GM12878 (cell line): ENCODE measurements around the gene EPB42. TPM values are rescaled to one million over a fixed set of nuclear protein-coding genes. Genes with fewer than 3 reads are reported as not detected.

Experiments
- BHLHE40 ChIP-seq, 2 experiments: fragments of 450-650 bp in 1 of 2; IDR thresholded peaks; 2 replicates each; pipeline ENCODE4 v1.6.1; 2011 to 2017; ENCODE audit warnings: low read depth in 2 of 2, borderline replicate concordance in 1 of 2, improper control_type of control experiment in 1 of 2, low read length in 1 of 2, mild to moderate bottlenecking in 1 of 2
- CREM ChIP-seq: IDR thresholded peaks from 2 replicates; pipeline ENCODE4 v1.6.1; 2014; ENCODE audit warnings: antibody characterized with exemption, low read depth
- HDAC2 ChIP-seq: fragments of 200-600 bp; sonication (generic); IDR thresholded peaks from 2 replicates; pipeline ENCODE4 v1.6.1; 2017
- HDGF ChIP-seq: fragments of 450-650 bp; IDR thresholded peaks from 2 replicates; pipeline ENCODE4 v1.6.1; 2016; ENCODE audit warnings: antibody characterized with exemption
- MYB ChIP-seq: fragments of 150-350 bp; IDR thresholded peaks from 2 replicates; pipeline ENCODE4 v1.6.1; 2014; ENCODE audit warnings: mild to moderate bottlenecking, low read depth, low read length, borderline replicate concordance
- SMC3 ChIP-seq: IDR thresholded peaks from 2 replicates; pipeline ENCODE4 v1.6.1; 2011; ENCODE audit warnings: low read length, improper control_type of control experiment, borderline replicate concordance
- TARDBP ChIP-seq: IDR thresholded peaks from 2 replicates; pipeline ENCODE4 v1.6.1; 2016; ENCODE audit warnings: borderline replicate concordance
- YY1 ChIP-seq: IDR thresholded peaks from 2 replicates; pipeline ENCODE4 v1.6.1; 2011; ENCODE audit warnings: low read depth, mild to moderate bottlenecking, low read length
- polyA plus RNA-seq, 11 experiments: library from polyadenylated mRNA; depleted of rRNA in 4 of 11; unstranded in 6 of 11; stranded (reverse) in 5 of 11; fragments of >200 nt; fragmentation: Nextera tagmentation in 4 of 11; fragmentation: Illumina TruSeq in 1 of 11; extraction: Ambion mirVana in 4 of 11; extraction: Trizol in 1 of 11; gene quantifications; 1 replicate in 1 of 11; 2 replicates in 10 of 11; pipeline versions ENCODE4 v1.2.1 to v1.2.3, GENCODE V29; 2011 to 2016; ENCODE audit warnings: inconsistent platforms in 2 of 11, missing spikeins in 2 of 11, low read depth in 1 of 11
- total RNA-seq, 4 experiments: library from RNA; depleted of rRNA in 3 of 4; stranded (reverse); fragments of >200 nt in 3 of 4; fragmentation: Illumina TruSeq in 1 of 4; extraction: Trizol in 1 of 4; gene quantifications; 2 replicates each; pipeline versions ENCODE4 v1.2.1 to v1.2.3, GENCODE V29; 2013 to 2021
- TF ChIP-seq, protein P1 (sequence below): fragments of 450-650 bp; formaldehyde crosslinking; IDR thresholded peaks from 2 replicates; pipeline ENCODE4 v1.4.0; 2020; ENCODE audit warnings: mild to moderate bottlenecking, moderate library complexity
- TF ChIP-seq, protein P2 (sequence below): IDR thresholded peaks from 2 replicates; pipeline ENCODE4 v1.6.1; 2012; ENCODE audit warnings: improper control_type of control experiment, low read depth, low read length; ENCODE audit not compliant: insufficient replicate concordance
- TF ChIP-seq, protein P3 (sequence below): fragments of 450-650 bp; IDR thresholded peaks from 2 replicates; pipeline ENCODE4 v1.6.1; 2017; ENCODE audit warnings: mild to moderate bottlenecking

EPB42 gene
- total and polyA plus RNA-seq, 10 of the 15 experiments (the other 5 are each of a cell fraction or from before 2014, with no cell fraction given), result not detected

DNA sequence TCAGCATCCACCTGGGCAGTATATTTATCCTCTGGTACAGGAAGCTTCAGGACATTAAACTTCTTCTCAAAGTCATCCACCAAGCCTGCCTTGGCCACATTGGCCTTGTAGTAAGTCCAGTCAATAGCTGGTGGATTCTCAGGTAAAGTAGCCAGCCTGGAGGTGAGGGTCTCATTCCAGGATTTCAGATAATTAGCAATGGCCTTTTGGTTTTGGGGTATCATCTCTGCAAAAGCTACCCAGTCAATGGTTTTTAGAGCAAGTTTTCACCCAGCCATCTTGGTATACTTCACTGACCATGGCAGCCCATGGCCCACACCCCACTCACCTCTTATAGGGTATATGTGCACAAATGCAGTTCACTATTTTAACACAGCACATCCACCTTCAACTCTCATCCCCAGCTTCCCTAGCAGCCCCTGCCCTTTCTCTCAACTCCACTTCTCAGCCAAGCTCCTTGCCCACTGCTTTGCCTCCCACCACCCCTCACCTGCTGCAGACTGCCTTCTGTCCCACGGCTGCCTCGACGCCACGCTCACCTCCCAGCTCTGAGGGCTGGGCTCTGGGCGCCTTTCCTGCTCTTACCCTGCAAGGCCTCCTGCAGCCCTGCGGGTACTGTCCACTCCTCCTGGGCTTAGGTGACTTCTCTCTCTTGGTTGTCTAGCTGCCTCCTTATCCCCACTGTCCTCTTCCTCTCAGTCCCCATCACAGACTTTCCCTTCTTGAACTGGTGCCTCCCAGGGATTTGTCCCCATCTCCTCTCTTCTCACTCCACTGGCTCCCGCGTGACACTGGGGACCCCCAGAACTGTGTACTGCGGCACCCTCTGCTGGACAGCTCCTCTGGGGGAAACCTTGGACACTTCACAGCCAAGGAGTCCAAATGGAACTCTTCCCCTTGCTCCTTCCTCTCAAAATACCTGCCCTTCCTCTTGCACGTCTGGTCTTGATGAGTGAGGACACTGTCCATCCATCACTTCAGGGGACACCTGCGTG lies 47.6 kb upstream of the EPB42 start (continued):
- TF ChIP-seq, protein P1, sequence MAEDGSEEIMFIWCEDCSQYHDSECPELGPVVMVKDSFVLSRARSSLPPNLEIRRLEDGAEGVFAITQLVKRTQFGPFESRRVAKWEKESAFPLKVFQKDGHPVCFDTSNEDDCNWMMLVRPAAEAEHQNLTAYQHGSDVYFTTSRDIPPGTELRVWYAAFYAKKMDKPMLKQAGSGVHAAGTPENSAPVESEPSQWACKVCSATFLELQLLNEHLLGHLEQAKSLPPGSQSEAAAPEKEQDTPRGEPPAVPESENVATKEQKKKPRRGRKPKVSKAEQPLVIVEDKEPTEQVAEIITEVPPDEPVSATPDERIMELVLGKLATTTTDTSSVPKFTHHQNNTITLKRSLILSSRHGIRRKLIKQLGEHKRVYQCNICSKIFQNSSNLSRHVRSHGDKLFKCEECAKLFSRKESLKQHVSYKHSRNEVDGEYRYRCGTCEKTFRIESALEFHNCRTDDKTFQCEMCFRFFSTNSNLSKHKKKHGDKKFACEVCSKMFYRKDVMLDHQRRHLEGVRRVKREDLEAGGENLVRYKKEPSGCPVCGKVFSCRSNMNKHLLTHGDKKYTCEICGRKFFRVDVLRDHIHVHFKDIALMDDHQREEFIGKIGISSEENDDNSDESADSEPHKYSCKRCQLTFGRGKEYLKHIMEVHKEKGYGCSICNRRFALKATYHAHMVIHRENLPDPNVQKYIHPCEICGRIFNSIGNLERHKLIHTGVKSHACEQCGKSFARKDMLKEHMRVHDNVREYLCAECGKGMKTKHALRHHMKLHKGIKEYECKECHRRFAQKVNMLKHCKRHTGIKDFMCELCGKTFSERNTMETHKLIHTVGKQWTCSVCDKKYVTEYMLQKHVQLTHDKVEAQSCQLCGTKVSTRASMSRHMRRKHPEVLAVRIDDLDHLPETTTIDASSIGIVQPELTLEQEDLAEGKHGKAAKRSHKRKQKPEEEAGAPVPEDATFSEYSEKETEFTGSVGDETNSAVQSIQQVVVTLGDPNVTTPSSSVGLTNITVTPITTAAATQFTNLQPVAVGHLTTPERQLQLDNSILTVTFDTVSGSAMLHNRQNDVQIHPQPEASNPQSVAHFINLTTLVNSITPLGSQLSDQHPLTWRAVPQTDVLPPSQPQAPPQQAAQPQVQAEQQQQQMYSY (CRISPR knock-in tag), result no peak
- TF ChIP-seq SMC3, result peak; percentile 95
- peak in 1 of 2 experiments; percentile 19; a peak in 1 of 4 replicates for TF ChIP-seq BHLHE40 (IDR thresholded peaks at IDR 0.05; ENCODE audit: borderline replicate concordance in 1 of 2, low read depth in 2 of 2, low read length in 1 of 2)
- TF ChIP-seq CREM, result no peak
- TF ChIP-seq MYB, result no peak
- no peak for TF ChIP-seq HDAC2
- TF ChIP-seq, protein P2, sequence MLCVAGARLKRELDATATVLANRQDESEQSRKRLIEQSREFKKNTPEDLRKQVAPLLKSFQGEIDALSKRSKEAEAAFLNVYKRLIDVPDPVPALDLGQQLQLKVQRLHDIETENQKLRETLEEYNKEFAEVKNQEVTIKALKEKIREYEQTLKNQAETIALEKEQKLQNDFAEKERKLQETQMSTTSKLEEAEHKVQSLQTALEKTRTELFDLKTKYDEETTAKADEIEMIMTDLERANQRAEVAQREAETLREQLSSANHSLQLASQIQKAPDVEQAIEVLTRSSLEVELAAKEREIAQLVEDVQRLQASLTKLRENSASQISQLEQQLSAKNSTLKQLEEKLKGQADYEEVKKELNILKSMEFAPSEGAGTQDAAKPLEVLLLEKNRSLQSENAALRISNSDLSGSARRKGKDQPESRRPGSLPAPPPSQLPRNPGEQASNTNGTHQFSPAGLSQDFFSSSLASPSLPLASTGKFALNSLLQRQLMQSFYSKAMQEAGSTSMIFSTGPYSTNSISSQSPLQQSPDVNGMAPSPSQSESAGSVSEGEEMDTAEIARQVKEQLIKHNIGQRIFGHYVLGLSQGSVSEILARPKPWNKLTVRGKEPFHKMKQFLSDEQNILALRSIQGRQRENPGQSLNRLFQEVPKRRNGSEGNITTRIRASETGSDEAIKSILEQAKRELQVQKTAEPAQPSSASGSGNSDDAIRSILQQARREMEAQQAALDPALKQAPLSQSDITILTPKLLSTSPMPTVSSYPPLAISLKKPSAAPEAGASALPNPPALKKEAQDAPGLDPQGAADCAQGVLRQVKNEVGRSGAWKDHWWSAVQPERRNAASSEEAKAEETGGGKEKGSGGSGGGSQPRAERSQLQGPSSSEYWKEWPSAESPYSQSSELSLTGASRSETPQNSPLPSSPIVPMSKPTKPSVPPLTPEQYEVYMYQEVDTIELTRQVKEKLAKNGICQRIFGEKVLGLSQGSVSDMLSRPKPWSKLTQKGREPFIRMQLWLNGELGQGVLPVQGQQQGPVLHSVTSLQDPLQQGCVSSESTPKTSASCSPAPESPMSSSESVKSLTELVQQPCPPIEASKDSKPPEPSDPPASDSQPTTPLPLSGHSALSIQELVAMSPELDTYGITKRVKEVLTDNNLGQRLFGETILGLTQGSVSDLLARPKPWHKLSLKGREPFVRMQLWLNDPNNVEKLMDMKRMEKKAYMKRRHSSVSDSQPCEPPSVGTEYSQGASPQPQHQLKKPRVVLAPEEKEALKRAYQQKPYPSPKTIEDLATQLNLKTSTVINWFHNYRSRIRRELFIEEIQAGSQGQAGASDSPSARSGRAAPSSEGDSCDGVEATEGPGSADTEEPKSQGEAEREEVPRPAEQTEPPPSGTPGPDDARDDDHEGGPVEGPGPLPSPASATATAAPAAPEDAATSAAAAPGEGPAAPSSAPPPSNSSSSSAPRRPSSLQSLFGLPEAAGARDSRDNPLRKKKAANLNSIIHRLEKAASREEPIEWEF, result no peak
- no peak for TF ChIP-seq HDGF
- no peak for TF ChIP-seq TARDBP
- TF ChIP-seq, protein P3, sequence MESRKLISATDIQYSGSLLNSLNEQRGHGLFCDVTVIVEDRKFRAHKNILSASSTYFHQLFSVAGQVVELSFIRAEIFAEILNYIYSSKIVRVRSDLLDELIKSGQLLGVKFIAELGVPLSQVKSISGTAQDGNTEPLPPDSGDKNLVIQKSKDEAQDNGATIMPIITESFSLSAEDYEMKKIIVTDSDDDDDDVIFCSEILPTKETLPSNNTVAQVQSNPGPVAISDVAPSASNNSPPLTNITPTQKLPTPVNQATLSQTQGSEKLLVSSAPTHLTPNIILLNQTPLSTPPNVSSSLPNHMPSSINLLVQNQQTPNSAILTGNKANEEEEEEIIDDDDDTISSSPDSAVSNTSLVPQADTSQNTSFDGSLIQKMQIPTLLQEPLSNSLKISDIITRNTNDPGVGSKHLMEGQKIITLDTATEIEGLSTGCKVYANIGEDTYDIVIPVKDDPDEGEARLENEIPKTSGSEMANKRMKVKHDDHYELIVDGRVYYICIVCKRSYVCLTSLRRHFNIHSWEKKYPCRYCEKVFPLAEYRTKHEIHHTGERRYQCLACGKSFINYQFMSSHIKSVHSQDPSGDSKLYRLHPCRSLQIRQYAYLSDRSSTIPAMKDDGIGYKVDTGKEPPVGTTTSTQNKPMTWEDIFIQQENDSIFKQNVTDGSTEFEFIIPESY, result 0 out of 2 replicates have a peak, but pooled peaks have one; percentile 26
- peak; percentile 43; the same call in 1 of the 2 replicates for TF ChIP-seq YY1
